HG03196 (cell line): ENCODE results near the gene SETDB2.

Experiments
- ATAC-seq: cut with Tn5 transposase; IDR thresholded peaks from one replicate; pipeline ENCODE4 v1.9.1; 2021; ENCODE audit not compliant: unreplicated experiment

The SETDB2 gene

DNA sequence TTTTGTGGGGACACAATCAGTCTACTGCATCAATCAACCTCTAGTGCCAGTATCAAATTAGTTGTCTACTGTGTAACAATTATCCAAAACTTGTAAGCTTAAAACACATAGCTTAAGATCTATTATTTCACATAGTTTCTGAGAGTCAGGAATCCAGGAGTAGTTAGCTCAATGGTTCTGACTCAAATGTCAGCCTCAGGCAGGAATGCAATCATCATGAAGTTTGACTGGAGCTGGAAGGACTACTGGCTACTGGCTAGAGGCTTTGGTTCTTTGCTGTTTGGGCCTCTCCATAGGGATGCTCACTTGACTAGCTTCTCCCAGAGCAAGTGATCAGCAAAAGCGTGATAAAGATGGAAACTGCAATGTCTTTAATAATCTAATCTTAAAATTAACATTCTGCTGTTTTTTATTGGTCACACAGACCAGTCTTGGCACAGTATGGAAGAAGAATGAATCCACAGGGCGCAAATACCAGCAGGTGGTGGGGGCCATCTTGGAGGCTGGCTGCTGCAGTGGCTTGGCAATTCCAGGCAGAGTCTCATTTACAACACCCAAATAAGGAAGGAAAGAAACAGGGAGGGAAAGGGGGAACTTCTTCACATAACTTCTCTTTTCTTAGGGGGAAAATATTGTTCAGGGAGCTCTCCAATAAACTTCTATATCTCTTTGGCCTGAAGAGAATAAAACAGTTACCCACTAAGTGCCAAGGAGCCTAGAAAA is 15.9 kb upstream of the SETDB2 start:
- ATAC-seq = no peak

DNA sequence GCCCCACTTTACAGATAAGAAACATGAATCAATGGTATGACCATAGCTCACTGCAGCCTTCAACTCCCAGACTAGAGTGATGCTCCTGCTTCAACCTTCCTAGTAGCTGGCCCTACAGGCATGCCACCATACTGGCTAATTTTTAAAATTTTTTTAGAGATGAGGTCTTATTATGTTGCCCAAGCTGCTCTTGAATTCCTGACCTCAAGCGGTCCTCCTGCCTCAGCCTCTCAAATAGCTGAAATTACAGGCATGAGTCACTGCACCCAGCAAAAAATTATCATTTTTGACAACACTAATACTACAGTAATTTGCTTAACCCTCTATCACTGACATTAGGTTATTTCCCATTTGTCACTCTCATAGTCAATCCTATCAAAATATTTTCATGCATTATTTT is 15.0 kb upstream of the SETDB2 start:
- ATAC-seq = no peak

DNA sequence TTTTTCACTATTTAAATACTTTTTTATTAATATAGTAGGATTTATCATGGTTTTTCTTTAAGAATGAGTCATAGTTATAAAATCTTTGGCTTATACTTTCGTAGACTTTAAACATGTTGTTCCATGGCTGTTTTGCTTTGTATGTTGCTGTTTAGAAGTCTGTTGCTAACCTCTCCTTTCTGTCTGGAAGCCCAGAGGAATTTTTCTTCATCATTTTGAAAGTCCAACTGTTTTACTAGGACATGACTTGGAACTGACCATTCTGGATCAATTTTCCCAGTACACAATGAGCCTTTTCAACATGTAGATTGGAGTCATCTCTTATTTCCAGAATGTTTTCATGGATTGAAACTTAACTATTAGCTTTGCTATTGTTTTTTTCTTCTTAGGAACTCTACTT is 8.1 kb upstream of the SETDB2 start:
- ATAC-seq = no peak

DNA sequence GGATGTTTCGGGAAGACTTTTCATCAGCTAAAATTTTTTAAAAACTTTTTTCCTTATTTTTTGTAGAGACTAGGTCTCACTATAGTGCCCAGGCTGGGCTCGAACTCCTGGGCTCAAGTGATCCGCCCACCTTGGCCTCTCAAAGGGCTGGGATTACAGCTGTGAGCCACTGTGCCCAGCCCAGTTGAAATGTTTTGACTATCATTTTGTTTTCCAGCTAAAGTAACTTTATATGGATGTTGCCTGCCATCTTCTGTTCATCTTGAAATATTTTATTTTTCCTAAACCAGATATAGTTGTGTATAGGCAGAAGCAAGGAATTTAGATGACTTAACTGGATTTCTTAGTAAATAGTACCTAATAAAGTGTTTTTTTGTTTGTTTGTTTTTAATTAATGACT is 7.2 kb upstream of the SETDB2 start:
- ATAC-seq = no peak

DNA sequence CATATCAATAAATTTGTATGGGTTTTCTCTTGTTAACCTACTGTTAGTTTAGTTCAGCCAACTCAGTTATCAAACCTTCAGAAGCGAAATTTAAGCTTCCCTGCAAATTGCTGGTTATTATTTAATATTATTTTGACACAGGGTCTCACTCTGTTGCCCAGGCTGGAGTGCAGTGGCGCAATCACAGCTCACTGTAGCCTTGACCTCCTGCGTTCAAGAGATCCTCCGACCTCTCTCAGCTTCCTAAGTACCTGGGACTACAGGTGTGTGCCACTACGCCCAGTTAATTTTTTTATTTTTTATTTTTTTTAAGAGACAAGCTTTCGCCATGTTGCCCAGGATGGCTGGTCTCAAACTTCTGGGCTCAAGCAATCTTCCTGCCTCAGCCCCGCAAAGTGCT is 6.4 kb upstream of the SETDB2 start:
- ATAC-seq = no peak

DNA sequence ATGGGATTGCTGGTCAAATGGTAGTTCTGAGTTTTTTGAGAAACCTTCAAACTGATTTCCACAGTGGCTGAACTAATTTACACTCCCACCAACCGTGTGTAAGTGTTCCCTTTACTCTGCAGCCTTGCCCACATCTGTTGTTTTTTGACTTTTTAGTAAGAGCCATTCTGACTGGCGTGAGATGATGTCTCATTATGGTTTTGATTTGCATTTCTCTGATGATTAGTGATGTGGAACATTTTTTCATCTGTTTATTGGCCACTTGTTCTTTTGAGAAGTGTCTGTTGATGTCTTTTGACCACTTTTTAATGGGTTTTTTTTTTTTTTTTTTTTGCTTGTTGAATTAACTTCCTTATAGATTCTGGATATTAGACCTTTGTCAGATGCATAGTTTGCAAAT is 4.5 kb upstream of the SETDB2 start:
- no peak for ATAC-seq

DNA sequence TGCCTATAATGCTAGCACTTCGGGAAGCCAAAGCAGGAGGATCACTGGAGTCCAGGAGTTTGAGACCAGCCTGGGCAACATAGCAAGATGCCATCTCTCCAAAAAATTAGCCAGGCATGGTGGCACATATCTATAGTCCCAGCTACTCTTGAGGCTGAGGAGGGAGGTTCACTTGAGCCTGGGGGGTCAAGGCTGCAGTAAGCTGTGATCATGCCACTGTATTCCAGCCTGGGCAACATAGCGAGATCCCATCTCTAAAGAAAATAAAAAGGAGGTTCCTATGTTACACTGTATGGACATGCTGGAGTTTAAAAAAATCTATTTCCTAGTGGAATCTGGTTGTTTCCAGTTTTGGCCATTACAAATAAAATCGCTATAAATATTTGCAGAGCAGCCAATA is 2.8 kb upstream of the SETDB2 start:
- no peak for ATAC-seq

DNA sequence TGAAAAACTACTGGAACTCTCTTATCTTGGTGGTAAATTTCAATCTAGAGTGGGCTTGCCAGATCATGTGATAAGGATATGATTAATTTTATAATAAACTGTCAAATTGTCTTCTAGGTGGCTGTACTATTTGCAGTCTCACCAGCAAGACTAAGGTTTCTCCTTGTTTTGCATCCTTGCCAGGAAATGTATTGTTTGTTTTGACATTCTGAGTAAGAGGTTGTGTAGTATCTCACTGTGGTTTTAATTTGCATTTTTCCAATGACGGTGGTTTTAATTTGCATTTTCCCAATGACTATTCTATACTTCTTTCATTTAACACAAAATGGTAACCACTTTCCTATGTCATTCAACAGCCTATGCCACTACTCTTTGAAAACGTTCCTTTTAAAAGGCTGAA is 2.2 kb upstream of the SETDB2 start:
- ATAC-seq = no peak

DNA sequence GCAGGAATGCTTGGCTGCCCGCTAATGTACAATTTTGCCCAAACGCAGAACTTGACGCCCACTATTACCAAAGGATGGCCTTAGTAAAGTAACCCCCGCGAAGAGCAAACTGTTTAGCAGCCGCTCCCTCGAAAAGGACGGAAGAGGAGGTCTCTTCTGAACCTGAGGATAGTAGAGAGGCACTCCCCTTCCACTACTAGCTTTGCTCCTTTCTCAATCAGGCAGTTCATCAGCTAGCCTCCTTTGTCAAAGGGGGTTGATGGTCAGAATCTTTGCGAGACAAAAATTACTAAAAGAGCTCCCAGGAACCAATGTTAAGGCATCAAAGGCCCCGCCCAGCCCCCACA is 744 bp upstream of the SETDB2 start:
- ATAC-seq = no peak

DNA sequence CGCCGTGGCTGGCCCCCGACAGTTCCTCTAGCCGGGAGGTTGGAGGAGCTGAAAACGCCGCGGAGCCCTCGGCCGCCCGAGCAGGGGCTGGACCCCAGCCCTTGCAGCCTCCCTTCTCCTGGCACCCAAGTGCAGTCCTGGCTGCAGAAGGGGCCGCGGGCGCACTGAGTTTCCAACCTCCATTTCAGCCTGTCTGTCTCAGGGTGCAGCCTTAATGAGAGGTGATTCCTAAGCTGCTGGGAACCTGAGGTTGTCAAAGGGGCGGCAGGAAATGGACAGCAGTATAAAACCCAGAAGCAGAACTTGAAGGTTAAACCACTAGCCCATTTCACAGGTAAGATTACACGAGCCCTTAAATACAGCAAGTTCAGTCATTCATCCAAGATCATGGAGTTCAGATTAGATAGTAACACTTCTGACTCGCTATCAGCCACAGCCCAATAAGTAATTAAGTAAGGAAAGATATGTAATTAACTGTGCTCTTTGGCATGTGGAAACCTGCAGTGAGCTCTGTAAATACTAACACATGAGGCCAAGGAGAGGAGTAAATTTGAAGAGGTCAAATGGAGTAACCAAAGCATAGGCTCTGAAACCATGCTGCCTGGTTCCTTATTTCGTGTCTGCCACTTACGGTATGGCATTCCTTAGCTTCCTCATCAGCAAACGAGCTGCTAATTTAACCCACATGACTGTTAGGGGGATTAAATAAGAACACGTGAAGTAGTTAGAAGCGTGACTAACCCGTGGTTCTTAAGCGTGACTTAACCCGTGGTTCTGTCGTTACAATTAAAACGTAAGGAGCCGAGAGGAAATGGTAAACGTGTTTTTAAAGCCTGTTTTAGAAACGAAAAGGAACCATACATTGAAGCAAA is 686 bp downstream of the SETDB2 start:
- ATAC-seq = no peak

DNA sequence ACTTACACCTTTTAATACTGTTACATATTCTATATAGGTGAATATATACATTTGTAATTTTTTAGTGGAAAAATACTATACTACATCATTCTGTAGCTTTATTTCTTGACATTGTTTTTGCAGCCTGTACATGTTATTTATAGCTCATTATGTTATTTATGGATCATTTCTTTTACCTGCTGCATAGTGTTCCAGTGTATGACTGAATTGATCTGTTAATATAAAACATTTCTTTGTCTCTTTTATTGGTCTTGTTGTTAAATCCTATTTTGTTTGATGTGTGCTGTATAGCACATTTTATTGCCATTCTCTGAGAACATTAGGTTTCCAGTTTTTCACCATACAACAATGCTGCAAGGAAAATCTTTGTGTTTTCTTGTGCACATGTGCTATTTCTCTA is 2.4 kb downstream of the SETDB2 start:
- no peak for ATAC-seq

DNA sequence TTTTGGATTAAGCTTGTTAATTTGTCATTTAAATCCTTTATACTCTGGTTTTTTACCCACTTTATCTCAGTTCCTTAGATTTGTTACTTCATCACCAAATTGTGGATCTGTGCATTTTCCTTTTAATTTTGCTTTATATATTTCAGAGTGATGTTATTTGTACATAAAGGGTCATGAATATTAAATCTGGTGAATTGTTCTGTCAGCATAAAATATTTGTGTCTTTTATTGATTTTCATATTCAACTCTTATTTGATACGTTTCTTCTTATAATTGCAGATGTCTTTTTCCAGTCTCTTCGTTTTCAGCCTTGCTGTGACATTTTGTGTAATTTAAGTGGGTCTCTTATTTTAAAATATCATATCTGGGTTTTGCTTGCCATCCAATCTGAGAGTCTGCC is 4.7 kb downstream of the SETDB2 start:
- ATAC-seq = no peak

DNA sequence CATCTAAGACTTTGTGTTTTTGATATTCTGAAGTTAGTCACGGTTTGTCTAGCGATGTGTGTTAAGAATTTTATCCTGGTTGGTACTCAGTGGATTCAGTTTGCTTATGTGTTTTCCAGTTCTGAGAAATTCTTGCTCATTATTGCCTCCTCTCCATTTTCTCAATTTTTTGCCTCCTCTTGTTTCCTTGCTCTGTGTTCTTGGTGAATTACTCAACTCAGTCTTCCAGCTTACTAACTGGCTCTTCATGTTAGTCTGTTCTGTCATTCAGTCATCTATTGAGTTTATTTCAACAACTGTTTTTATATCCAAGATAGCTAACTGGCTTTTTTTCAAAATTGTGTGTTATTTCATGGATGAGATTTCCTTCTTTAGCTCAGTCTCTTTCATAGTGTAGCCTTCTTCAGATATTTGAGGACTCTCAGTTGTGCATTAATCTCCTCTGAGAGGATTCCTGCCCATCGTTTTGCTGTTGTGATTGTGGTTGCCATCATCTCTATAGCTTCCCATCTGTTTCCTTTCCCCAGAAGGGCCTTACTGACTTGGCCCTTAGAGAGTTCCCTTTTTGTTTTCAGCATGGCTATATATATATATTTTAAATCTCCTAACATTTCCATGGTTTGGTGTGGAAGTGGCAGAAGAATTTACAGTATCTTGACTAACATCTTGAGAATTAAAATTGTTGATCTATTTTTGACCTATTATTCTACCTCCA is 6.2 kb downstream of the SETDB2 start:
- no peak for ATAC-seq

DNA sequence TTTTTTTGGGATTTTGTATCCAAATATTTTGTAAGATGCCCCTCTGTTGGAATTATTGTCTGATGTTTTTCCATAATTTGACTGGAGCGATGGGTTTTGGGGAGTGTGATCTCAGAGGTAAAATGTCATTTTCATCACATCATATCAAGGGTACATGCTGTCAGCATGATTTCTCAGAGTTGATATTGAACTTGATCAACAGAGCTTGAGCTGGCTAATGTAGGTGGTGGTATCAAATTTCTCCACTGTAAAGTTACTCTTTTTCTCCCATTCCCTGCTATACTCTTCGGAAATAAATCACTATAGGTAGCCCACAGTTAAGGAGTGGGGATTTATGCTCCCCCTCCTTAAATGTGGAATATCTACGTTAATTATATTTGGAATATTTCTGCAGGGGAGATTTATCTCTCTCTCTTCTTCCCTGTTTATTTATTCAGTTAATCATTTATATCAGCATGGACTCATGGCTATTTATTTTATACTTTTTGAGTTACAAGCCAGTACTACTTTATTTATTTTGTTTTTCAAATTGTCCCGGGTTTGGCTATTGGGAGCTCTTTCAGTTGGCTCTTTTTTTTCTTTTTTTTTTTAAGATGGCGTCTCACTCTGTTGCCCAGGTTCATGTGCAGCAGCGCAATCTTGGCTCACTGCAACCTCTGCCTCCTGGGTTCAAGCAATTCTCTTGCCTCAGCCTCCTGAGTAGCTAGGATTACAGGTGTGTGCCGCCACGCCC is 8.8 kb downstream of the SETDB2 start:
- no peak for ATAC-seq

DNA sequence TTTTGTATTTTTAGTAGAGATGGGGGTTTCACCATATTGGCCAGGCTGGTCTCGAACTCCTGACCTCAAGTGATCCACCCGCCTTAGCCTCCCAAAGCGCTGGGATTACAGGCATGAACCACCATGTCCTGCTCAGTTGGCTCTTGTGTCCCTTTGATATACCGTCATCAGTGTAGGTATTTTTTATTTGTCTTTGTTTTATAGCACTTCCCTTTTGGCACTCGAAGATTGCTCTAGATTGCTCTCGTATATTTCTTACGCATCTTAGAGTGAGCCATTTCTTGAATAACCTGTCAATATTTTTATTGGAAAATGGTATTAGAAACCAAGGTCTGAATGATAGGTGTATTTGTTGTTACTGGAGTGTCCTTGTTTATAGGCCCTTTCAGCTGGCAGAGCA is 9.4 kb downstream of the SETDB2 start:
- ATAC-seq = no peak

DNA sequence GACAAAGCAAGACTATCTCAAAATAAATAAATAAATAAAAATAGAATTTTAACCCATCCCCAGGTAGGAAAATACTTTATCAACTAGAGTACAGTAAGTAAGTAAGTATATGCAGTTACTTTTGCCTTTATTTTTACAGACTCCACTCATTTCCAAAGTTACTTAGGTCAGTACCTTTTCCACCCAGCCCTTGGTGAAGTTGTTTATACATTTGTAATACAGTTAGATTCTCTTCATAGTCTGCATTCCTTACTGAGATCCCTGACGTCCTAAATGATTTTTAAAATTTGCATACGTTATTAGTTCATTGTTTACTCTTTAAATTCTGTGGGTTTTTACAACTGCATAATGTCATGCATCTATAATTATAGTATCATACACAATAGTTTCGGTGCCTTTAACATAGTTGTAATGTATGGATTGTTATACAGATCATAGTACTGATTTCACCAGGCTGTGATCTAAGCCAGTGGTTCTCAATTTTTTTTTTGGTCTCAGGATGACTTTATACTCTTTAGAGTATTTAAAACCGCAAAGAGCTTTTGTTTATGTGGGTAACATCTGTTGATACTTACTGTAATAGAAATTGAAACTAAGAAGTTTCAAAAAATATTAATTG is 10.4 kb downstream of the SETDB2 start:
- ATAC-seq = peak; percentile 87

DNA sequence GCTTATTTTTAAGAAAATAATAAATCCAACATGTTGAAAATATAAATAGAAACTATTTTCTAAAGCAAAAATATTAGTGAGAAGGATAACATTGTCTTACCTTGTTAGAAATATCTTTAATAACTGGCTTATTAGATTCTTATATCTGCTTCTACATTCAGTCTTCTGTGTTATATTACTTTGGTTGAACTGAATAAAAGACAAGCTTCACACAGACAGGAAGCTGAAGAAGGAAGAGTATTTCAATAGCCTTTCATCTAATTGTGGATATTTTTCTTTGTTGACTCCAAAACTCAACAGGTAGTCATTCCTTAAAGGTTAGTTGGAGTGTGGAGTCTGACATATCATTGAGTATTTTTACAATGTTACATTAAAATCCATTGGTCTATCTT is 10.9 kb downstream of the SETDB2 start:
- ATAC-seq = peak; percentile 19

DNA sequence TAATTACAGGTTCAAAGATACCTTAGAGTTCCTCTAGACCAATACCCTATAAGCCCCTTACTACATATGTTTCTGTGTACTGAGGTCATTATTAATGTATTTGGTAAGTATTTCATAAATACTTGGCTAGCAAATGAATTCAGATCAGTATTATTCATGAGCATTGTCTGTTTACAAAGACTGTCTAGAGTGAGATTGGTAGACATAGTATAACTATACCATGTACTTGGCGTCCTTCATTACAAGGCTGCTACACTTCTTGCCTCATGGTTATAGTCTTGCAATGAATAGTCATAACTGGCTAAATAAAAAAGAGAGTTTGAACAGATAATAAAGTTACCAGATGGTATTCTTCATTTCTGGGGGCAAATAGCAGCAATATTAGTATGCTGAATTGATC is 12.1 kb downstream of the SETDB2 start:
- no peak for ATAC-seq

DNA sequence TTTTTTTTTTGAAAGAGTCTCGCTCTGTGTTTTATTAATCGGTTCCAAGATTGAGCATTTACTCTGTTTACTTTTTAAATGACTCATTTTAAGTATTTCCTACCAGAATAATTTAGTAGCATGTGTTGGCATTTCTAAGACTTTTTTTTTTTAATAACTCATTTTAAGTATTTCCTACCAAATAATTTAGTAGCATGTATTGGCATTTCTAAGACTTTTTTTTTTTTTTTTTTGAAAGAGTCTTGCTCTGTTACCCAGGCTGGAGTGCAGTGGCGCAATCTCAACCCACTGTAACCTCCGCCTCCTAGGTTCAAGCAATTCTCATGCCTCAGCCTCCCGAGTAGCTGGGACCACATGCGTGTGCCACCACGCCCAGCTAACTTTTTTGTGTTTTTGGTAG is 13.1 kb downstream of the SETDB2 start:
- no peak for ATAC-seq

DNA sequence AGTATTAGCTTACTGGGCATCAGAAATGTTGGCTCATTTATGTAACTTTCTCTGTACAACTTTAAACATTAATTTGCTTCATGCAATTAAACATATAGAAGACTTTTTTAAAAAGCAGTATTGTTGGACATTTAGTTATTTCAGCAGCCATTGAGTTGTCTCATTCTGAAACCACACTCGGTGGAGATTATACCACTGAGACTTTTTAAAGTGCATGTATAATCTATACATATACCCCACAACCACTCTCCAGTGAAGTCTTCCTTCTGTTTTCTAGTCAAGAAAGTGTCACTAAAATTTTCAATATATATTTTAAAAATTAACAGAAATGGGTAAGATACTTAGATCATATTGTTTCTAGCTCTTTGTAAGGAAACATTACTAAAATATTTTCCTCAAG is 15.5 kb downstream of the SETDB2 start:
- no peak for ATAC-seq

DNA sequence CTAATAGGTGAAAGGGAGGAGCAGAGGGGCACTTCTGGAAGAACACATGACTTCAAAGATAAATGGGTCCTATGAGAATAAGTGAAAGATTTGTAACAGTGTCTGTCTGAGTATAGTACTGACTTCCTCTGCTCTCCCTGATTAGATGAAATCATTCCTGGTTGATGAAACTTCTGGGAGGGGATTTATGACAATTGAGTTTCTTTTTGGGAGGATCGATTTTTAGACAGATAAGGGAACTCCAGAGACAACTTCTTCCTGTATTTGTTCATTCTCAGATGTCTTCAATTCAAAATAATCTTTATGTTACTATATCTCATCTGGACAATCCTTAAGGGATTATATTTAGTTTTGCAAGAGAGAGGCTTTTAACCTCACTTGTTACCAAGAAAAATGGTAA is 20.0 kb downstream of the SETDB2 start:
- ATAC-seq = no peak
